CD4-positive, alpha-beta T cell treated with Interleukin-2 at 100 ng/mL for 4 hours (primary cell): ENCODE results near the gene SLC45A1.
A peak's percentile ranks its signal among the peaks of the same experiment; 100 is the strongest.
"Not testable (repeated sequence)": the region's sequence is repeated elsewhere in the genome, so short reads cannot be mapped to it uniquely, and the experiment has no call there.

Source experiments
- DNase-seq: peaks from one replicate; pipeline ENCODE4 v3.0.0-alpha.2; 2020; ENCODE audit warnings: low spot score

Gene SLC45A1

DNA sequence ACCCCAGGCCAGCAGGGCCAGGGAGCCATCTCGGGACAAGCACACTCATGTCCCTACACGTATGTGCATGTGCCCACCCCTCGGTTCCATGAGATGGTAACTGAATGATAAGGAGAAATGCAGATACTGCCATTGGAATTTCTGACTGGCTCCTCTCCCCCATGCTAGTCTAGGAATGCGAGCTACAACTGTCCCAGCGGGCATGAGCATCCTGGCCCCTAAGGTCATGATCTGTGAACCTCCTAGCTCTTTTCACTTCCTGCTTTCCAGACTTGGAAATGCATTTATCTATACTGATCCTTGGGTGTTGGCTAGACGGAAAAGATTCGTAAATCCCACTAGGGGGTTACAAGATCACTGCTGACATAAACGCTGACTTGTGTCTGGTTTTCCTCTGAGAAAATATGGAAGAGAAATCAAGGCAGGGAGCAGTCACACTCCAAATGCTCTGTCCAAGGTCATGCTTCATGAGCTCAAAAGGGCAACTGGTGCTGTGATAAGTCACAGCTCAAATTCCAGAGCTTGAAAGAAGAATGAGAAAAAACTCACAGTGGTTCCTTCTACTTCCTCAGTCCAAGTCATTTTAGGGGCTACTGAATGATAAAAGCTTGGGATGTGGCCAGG lies 49.8 kb downstream of the SLC45A1 start:
- DNase-seq = no peak

DNA sequence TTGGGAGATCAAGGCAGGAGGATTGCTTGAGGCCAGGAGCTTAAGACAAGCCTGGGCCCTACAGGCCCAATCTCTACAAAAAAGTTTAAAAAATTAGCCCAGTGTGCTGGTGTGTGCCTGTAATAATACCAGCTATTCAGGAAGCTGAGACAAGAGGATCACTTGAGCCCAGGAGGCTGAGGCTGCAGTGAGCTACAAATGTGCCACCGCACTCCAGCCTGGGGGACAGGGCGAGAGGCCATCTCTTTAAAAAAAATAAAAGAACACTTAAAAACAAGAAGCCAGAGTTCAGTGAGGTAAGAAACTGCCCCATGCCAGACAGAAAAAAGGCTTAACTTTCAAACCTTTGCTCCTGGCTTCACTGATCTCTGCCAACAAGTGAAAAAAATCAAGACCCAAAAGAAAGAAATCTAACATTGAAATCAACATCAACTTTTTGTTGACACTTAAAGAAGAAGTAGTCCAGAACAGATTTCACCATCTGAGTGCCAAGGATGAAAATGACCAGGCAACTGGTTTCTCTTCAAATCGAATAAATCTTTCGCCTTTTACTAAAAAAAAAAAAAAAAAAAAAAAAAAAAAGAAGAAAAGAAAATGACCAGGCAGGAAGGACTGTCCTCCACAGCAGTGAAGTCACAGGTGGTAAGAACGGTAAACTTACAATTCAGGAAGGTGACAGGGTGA lies 51.2 kb downstream of the SLC45A1 start:
- DNase-seq = no peak

DNA sequence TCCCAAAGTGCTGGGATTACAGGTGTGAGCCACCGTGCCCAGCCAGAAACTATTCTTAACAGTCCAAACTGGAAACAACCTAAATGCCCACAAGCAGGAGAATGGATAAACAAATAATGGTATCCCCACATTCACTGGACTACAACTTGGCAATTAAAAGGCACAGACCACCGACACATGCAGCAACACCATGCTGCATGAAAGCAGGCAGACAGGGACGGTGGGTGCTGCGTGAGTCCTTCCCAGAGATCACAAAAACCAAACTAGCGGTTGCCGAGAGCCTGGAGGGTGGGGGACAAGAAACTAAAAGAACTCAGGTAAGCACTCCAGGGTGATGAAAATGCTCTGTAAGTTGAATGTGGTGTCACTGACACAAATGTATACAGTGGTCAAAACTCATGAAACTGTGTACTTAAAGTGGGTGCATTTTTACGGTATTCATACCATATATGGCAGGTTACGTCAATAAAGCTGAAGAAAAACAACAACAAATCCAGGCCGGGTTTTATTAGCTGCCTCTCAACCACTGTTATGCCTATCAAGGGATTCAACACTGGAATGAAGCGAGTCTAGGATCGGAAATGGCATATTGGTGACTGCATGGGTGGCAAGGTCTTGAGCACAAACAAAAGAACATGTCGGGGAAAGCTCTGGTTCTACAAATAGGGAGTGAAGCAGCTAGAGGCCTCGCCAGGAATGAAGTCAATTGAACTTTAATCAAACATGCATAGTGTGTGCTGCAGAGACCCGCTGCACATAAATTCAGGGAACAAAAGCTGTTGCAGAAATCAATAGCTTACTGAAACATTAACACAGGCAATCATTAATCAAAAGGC lies 52.4 kb downstream of the SLC45A1 start:
- no peak for DNase-seq

DNA sequence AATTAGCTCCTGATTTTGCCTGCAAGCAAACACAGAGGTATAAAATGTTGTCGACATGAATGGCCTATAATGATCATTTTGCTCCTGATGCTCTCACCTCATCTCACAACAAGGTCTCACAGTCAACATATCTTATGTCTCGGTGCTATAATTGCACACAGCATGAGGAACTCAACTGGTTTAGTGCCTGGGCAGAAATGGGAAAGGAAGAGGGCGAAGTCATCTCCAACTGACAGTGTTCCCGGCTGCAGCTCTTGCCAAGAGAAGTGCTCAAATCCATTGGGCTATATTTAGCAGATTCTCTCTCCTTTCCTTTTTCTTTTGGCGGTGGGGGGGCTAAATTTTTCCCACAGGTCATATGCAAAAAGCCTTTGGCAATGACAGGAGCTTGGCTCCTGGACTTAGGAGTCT lies 53.0 kb downstream of the SLC45A1 start:
- no peak for DNase-seq

DNA sequence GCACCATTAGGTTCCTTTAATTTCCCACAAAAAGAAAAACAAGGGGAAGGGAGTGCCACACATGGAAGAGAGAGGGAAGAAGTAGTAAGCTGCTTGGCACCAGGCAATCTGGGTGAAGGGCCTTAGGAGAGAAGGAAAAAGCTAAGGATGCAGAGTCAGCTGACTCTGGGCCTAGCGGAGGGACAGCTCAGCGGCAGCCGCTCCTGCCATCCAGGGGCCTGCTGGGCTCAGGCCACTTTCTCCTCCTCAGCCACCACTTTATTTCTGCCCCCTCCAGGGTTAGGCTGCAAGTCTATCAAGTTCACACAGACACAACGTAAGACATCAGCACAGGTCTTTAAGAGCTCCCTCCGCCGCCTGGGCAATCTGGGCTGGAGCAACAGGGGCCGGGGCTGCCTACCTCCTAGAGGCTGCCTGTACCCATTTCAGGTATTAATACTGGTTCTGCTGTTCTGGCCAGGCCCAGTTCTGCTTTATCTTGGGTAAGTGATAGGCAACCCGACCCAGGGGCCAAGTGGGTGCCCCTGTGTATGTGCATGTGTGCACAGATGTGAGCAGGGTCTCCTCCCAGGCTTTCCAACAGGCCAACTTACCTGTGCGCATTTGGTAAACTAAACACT lies 53.6 kb downstream of the SLC45A1 start:
- DNase-seq = no peak

DNA sequence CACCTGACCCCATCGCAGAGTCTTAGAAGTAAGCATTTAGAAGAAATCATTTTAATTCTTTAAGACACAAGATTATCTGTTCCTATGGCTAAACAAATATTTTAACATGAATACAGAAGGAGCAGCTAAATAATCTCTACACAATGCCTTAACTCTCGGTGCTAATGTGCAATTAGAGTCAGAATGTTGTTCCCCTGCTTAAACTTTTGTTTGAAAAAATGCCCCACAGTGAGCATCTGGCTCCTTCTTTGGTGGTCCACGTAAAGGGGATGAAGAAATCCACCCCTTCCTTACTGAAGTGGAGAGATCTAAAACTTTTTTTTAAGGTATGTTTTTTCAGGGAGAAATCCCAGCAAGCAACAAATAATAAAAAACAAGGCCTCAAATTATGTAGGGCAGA lies 55.2 kb downstream of the SLC45A1 start:
- no peak for DNase-seq

DNA sequence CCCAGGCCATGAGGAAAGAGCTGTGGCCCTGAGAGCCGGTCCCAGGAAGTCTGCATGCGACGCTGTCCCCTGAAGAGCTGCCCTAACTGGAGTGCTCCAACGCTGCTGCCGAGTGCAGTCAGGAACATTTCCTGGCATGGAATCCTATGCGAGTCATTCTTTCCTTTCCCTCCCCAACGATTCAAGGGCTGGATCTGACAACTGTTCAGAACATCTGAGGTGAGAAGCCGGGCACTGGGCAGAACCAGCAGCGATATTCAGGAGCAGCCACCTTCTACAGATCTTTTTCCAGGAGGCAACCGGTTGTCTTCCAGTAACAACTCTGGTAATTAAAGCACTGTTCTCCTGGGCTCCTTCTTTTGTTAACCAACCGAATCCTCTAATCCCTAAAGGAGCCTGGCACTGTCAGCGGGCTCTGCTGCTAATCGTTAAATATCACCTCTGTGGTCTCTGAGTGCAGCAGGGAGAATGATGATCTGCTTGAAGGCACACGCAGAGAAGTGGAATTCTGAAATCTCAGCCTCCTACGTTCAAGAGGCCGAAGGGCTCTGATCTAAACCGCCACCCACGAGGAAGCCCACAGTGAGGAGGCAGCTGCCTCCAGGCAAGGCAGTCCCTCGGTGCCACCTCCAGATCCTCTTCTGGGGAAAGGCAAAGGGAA lies 55.8 kb downstream of the SLC45A1 start:
- DNase-seq = no peak

DNA sequence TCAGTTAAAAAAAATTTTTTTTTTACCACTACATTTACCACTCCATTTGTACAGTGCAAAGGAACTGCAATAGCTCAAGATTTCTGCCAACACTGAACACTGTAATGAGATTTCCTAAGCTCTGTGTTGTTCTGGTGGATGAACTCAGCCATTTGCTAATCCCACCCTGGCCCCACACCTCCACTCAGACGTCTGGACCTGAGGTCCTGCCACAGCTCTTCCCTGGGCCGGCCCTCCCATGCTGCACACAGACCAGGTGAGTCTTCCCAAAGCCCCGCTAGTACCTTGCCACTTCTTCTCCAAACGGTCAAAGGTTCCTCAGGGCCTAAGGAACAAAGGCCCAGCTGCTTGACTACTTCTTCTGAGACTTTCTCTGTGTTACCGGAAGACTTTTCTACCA lies 56.4 kb downstream of the SLC45A1 start:
- DNase-seq = no peak

DNA sequence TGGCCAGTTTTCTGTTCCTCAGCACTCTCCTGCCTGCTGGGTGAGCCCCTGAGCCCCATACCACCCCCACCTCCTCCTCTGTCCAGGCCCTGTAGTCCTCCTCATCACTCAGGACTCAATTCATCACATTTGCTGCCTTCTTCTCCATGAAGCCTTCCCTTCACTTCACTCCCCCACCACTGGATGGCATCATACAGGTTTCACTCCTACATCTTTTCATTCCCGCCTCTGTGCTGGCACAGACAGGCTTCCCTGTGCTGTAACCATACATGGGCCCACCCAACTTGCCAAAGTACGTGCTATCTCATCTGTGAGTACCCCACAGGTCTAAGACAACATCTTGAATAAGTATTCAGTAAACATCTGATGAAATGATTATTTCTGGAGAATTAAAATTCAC lies 56.9 kb downstream of the SLC45A1 start:
- DNase-seq = peak; percentile 26

DNA sequence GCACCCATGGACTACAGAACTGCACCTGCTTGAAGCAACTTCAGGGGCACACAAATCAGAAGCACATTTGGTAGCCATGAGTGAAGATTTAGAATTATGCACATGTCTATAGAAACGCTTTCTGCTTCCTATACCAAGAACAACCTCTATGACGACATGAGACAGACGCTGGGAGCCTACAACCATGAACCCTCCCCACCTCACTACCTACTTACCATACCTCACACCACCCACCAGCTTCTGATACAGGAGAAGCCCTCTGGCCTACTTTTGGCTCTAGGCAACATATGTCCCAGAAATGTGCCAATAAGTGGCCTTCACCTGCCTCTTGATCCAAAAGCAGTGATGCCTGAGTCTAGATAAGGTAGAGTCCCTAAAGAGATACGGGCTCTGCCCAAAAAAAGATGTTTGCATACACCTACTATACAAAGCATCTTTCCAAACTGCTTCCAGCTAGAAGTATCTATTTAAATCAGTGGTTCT lies 58.5 kb downstream of the SLC45A1 start:
- DNase-seq = no peak

DNA sequence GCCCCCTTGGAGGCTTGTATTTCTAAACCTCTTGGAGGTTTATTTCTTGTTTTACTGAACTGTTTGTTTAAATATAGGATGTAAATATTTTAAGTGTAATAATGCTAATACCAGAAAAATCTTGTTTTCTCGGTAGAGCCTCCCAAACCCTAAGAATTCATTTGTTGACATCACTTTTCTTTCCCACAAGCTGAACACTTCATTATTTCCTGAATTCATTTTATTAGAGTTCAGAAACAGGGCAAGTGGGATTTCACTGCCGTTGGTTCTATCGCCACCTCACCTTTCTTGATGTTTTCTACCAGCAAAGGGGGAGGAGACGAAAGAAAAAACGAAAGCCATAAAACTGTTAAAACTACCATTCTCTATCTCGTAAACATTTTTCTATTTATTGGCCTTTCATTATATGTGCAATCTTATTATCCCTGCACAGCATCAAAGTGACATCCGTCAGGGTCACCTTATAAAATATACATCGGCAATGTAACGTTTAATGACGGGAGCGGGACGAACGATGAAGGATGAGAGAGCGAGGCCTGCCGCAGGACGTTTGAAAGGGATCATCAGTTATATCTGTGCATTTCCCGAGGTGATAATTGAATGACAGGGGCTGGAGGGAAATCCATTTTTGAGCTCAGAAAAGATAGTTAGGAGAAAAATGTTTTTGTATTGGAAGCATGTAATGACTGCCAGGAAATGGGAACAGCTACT lies 59.5 kb downstream of the SLC45A1 start:
- DNase-seq = no peak

DNA sequence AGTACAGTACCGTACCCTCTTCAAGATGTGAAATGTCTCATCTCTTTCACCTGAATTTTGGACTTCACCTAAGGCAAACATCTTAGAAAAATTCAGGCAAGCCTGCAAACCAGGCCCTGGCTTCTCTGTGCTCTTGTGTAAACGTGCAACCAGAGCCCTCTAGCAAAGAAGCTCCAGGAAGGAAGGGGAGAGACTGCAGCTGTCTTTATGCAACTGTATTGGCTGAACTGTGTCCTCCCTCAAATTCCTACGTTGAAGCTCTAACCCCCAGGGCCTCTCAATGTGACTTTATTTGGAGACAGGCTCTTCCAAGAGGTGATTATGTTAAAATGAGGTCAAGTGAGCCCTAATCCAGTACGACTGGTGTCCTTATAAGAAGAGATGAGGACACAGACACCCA lies 60.3 kb downstream of the SLC45A1 start:
- no peak for DNase-seq

DNA sequence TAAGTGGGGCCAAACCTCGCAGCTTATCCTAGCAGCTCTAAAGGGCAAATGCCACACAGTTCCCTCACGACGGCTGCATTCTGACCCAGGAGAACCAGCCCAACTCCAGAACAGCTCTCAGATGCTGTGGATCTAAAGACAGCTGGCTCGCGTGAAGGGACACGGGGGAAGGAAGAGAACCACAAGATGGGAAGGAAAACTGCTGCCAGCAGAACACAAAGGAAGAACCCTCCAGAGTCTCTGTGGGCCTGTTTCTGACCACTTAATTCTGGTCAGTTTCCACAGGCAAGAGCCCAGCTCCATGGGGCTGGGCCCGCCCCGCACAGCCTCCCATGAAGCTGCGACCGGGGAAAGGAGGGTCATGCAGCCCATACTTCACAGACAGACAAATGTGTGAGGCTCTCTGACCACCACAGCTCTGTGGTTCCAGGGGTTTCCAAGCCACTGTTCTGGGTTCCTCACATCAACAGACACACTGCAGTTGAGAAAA lies 61.1 kb downstream of the SLC45A1 start:
- DNase-seq = no peak

DNA sequence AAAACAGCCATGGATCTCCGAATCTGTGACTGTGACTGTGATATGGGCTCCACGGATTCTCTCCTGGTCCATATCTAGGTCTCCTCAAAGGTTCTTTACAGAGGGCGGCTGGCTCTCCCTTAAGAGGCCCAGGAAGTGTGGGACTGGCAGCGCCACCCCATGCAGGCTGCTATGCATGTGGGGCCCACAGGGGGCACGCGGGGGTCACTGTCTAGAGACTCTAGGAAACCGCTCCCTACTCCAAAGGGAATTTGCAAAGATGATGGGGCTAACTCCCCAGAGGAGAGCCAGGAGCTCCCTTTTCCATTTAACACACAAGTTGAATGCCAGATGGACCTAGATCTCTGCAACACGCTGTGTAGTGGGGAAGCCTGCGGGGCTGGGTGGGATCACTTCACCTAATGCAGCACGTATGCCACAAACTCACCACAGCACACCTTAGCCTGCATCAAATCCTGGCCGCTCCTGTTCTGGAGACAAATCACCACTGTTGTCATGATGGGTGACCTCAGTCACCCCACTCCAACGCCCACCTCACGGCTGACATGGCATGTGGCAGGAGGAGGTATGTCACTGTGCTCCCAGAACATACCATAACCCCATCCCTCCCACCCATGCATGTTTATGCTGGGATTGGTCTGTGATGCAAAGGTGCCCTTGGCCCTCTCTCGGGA lies 61.7 kb downstream of the SLC45A1 start:
- DNase-seq = no peak

DNA sequence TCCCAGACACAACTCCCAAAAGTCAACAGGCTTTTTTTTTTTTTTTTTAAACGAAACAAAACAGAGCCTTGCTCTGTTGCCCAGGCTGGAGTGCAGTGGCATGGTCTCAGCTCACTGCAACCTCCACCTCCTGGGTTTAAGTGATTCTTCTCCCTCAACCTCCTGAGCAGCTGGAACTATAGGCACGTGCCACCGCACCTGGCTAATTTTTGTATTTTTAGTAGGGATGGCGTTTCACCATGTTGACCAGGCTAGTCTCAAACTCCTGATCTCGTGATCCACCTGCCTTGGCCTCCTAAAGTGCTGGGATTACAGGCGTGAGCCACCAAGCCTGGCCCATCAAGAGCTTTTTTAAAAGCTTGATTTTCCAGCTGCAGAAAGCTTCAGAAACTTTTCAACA lies 62.4 kb downstream of the SLC45A1 start:
- DNase-seq = not testable (repeated sequence)

DNA sequence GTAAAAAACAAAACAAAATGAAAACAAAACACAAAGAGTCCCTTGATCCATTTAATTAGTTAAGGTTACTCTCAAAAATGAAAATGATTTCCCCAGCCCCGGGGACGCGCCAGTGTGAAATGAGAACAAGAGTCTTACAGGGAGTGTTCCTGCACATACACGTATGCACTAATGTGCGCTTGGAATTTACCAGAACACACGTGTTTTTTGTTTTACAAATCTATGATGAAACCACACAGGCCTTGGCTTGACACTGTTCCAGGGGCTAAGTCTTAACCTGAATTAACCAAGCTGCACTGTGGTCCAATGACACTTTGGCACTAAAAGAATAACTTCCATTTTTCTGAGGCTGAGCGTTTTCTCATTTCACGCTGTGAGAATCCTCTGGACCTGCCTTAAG lies 63.7 kb downstream of the SLC45A1 start:
- DNase-seq = no peak

DNA sequence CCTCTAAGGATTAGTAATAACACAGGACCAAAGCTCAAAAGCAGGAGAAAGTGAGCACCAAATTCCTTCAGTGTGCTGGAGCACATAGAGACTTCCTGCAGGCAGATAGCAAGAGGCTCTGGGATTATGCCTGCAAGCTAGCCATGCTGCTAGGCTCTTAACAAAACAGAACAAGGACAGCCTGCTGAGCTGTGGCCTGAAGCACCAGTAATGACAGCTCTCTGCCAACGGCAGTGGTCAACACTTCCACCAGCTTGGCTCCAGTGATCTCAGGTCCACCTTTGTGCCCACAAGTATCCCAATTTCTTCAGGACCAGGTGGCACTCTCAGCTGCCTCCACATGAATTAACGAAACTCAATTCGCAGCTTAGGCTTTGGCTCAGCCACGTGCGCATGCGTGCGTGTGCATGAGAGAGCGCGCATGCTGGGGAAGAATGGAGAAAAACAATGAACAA lies 64.2 kb downstream of the SLC45A1 start:
- no peak for DNase-seq

DNA sequence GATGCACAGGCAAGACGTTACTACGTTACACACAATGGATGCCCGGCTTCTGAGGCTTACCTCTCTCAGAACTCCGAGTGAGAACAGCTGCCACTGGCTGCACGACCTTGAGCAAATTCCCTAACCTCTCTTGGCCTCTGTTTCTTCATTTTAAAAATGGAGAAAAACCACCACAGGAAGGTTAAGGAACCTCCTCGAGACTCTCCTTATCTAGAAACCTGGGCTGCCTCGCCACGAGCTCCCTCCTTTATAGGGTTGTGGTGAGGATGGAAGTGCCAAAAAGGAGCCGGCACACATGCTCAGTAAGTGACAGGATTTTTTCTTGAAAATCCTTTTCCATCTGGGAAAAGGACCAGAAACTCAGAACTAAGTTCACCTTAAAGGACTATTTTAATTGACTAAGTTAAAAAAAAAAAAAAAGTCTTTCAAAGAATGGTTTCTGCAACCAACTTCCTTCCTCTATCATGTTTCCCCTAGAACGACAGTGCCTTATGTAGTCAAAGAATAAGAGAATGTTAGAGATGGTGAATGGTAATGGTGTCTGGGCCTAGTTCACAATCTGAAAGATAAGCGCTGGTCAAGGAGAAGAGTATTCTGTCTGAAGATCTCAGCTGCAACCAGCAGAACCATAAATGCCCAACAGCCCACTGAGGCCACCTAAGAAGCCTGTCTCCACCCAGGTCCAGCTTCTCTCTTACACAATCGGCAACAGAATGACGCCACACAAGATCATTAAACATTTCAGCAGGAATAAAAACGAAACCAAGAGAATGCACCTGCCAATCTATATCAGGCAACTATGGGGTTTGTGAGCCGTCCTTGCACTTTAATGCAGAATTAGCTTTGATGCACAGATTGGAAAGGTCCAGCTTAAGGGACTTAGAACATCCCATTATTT lies 64.9 kb downstream of the SLC45A1 start:
- DNase-seq = no peak

DNA sequence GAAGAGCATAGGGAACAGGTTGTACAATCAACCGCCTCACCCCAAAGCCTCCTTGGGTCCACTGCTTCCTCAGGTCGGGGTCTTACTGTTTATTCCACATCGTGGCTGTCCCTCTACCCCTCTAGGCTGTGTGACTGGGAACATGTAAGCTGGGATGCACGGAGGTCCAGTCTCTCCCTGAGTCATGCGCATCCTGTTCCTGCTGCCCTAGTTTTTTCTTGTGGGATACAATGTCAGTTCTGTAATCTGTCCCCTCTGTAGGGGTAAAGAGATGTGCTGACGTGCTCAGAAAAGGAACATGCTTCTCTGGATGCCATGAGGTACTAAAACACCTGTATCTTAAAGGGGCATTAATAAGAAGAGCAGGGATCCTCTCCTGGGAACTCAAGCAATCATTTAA lies 66.2 kb downstream of the SLC45A1 start:
- DNase-seq = no peak

DNA sequence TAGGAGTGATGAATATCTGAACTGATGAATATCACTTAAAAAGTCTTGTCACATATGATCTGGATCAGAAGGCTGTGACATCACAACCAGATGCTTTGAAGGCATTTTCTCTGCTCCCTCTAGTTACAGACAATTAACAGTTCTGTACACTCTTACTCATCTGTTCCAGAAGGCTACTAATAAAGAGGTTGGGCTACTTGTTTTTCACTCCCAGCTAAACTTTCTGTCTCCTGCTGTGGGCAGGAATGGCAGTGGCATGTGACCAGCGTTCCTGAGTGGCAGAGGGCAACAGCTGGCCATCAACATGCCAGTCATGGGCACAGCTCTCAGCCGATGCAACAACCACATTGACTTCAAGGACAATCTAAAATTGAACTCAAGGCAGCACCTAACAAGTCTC lies 66.7 kb downstream of the SLC45A1 start:
- DNase-seq = no peak
